Sigmoid colon (tissue), 7 donors: ENCODE results near the gene GZMB. TPM values are rescaled to one million over a fixed set of nuclear protein-coding genes. Genes with fewer than 3 reads are reported as not detected.
"Not testable (repeated sequence)": the region's sequence is repeated elsewhere in the genome, so short reads cannot be mapped to it uniquely, and the experiment has no call there.

Experiments
- DNase-seq: peaks from one replicate; pipeline ENCODE4 v3.0.0-alpha.2; 2019
- H3K27ac ChIP-seq, 4 donors: fragments of 200-600 bp; sonication (generic); one replicate each; pipeline ENCODE4 v1.5.1; 2016 to 2019; ENCODE audit warnings: mild to moderate bottlenecking in 1 of 4
- H3K27me3 ChIP-seq, 3 donors: fragments of 200-600 bp; sonication (generic); one replicate each; pipeline ENCODE4 v1.5.1; 2019; ENCODE audit warnings: mild to moderate bottlenecking in 1 of 3
- H3K36me3 ChIP-seq, 4 donors: fragments of 200-600 bp; sonication (generic); one replicate each; pipeline ENCODE4 v1.5.1; 2016 to 2019
- H3K4me1 ChIP-seq, 4 donors: fragments of 200-600 bp; sonication (generic); one replicate each; pipeline ENCODE4 v1.5.1; 2017 to 2019
- H3K4me3 ChIP-seq, 4 donors: fragments of 200-600 bp; sonication (generic); one replicate each; pipeline ENCODE4 v1.5.1; 2017 to 2019; ENCODE audit warnings: mild to moderate bottlenecking in 2 of 4, moderate library complexity in 1 of 4
- H3K9me3 ChIP-seq, 4 donors: fragments of 200-600 bp in 3 of 4; sonication (generic) in 3 of 4; one replicate each; pipeline versions ENCODE4 v1.5.1 to v1.6.1; 2013 to 2019
- CTCF ChIP-seq, 4 experiments: fragments of 450-650 bp in 3 of 4; fragments of 200-600 bp in 1 of 4; IDR thresholded peaks; one replicate each; pipeline ENCODE4 v1.5.1; 2016 to 2019; ENCODE audit warnings: antibody characterized with exemption in 4 of 4, mild to moderate bottlenecking in 3 of 4, moderate library complexity in 2 of 4
- EP300 ChIP-seq, 4 donors: sonication (generic); formaldehyde crosslinking; IDR thresholded peaks; one replicate each; pipeline ENCODE4 v1.6.1; 2017; ENCODE audit warnings: antibody characterized with exemption in 4 of 4
- POLR2A ChIP-seq, 2 donors: fragments of 450-650 bp; IDR thresholded peaks; one replicate each; pipeline ENCODE4 v1.6.1; 2016; ENCODE audit warnings: antibody characterized with exemption in 2 of 2, mild to moderate bottlenecking in 2 of 2, moderate library complexity in 2 of 2
- POLR2AphosphoS5 ChIP-seq, 4 donors: sonication (generic); formaldehyde crosslinking; IDR thresholded peaks; one replicate each; pipeline ENCODE4 v1.6.1; 2017; ENCODE audit warnings: antibody characterized with exemption in 4 of 4
- WGBS, 2 donors: extraction: QIAGEN DNeasy Blood & Tissue Kit; methylation state at CpG; one replicate each; pipeline ENCODE4 v1.1.7; 2013; 5-methylcytosine and 5-hydroxymethylcytosine counted together
- intact Hi-C: fragments of 100-400 bp; cut with DNase I; formaldehyde crosslinking; loops from one replicate; pipeline ENCODE4 v1.15.1; 2023
- polyA plus RNA-seq, 3 donors: library from polyadenylated mRNA; stranded (reverse); fragments of 200-250 nt; gene quantifications; one replicate each; pipeline ENCODE4 v1.2.3, GENCODE V29; 2013
- total RNA-seq, 4 donors: library from RNA; depleted of rRNA; stranded (reverse); fragments of >200 nt; gene quantifications; one replicate each; pipeline ENCODE4 v1.1.0, GENCODE V29; 2016
- donor health status: healthy with polysubstance abuse.
- donor health status: Bipolar disorder and iron deficiency.
- donor health status: healthy.

Gene GZMB
- total and polyA plus RNA-seq, 7 donors: 1.5 to 8.0 (median 3.2) TPM; not detected in 4

GRCh38 chr14:24659916-24660570 lies 26.1 kb upstream of the GZMB start:
- Histone ChIP-seq H3K27ac (no peak overlapping the region), H3K9me3 (no peaks in the 10 kb centered on the region), H3K4me1 (no peaks in the 10 kb centered on the region), H3K36me3 (no peaks in the 10 kb centered on the region), H3K27me3 (no peaks in the 10 kb centered on the region), H3K4me3 (no peak overlapping the region)
- DNase-seq: no peak
- WGBS, 2 donors: 57 to 58% methylated on average over 9 of the region's 9 CpGs
- TF ChIP-seq POLR2A (IDR thresholded peaks at IDR 0.05): no peak
- no peak for TF ChIP-seq CTCF (IDR thresholded peaks at IDR 0.05)
- TF ChIP-seq EP300 (IDR thresholded peaks at IDR 0.05): no peak
- no peak for TF ChIP-seq POLR2AphosphoS5 (IDR thresholded peaks at IDR 0.05)
- intact Hi-C loops: no loop called here

GRCh38 chr14:24648361-24648760 lies 14.4 kb upstream of the GZMB start:
- H3K4me1 ChIP-seq, H3K27me3 ChIP-seq, H3K27ac ChIP-seq, H3K36me3 ChIP-seq, H3K9me3 ChIP-seq, intact Hi-C loops, DNase-seq, H3K4me3 ChIP-seq: not testable (repeated sequence)
- WGBS, 2 donors: 59 to 69% methylated on average over 1 of the region's 1 CpG

GRCh38 chr14:24639905-24640304 lies 5.9 kb upstream of the GZMB start:
- Histone ChIP-seq H3K27me3 (no peaks in the 10 kb centered on the region), H3K36me3 (no peaks in the 10 kb centered on the region), H3K9me3 (no peaks in the 10 kb centered on the region), H3K4me1 (no peaks in the 10 kb centered on the region), H3K27ac (no peak overlapping the region), H3K4me3 (no peak overlapping the region)
- whole genome bisulfite sequencing, 2 donors: 60 to 77% methylated on average over 3 of the region's 3 CpGs
- intact Hi-C loops: no loop called here
- TF ChIP-seq POLR2AphosphoS5 (IDR thresholded peaks at IDR 0.05) (no peak), EP300 (IDR thresholded peaks at IDR 0.05) (no peak), CTCF (IDR thresholded peaks at IDR 0.05) (no peak), POLR2A (IDR thresholded peaks at IDR 0.05) (no peak)
- DNase-seq: no peak

- no peaks in the 10 kb centered on the region for H3K4me1 ChIP-seq
- WGBS, 2 donors: 83 to 90% methylated on average over 3 of the region's 3 CpGs
- no peaks in the 10 kb centered on the region for H3K36me3 ChIP-seq
- no peak overlapping the region for H3K27ac ChIP-seq
- intact Hi-C loops: no loop called here
- H3K9me3 ChIP-seq: no peaks in the 10 kb centered on the region
- DNase-seq: no peak
- no peak overlapping the region for H3K4me3 ChIP-seq
- no peaks in the 10 kb centered on the region for H3K27me3 ChIP-seq
- no peak for TF ChIP-seq POLR2A (IDR thresholded peaks at IDR 0.05)
- TF ChIP-seq EP300 (IDR thresholded peaks at IDR 0.05): no peak
- TF ChIP-seq POLR2AphosphoS5 (IDR thresholded peaks at IDR 0.05): no peak
Measured at GRCh38 chr14:24639270-24639669, 5.3 kb upstream of the GZMB start.

GRCh38 chr14:24633353-24633752 lies 637 bp downstream of the GZMB start:
- H3K27me3 ChIP-seq: no peaks in the 10 kb centered on the region
- DNase-seq: no peak
- no peak overlapping the region for H3K27ac ChIP-seq
- no peak for TF ChIP-seq CTCF (IDR thresholded peaks at IDR 0.05)
- TF ChIP-seq POLR2A (IDR thresholded peaks at IDR 0.05): no peak
- TF ChIP-seq EP300 (IDR thresholded peaks at IDR 0.05): no peak
- TF ChIP-seq POLR2AphosphoS5 (IDR thresholded peaks at IDR 0.05): no peak
- no peaks in the 10 kb centered on the region for H3K9me3 ChIP-seq
- 91 to 95% methylated on average over 1 of the region's 1 CpG for WGBS, 2 donors
- no peaks in the 10 kb centered on the region for H3K4me1 ChIP-seq
- H3K36me3 ChIP-seq: no peaks in the 10 kb centered on the region
- intact Hi-C loops: no loop called here
- no peak overlapping the region for H3K4me3 ChIP-seq

- TF ChIP-seq POLR2AphosphoS5 (IDR thresholded peaks at IDR 0.05): no peak
- no peak for TF ChIP-seq CTCF (IDR thresholded peaks at IDR 0.05)
- TF ChIP-seq POLR2A (IDR thresholded peaks at IDR 0.05): no peak
- TF ChIP-seq EP300 (IDR thresholded peaks at IDR 0.05): no peak
- Histone ChIP-seq H3K9me3 (no peaks in the 10 kb centered on the region), H3K36me3 (no peaks in the 10 kb centered on the region), H3K27ac (no peak overlapping the region), H3K4me3 (no peak overlapping the region), H3K4me1 (no peaks in the 10 kb centered on the region), H3K27me3 (no peaks in the 10 kb centered on the region)
- intact Hi-C loops: no loop called here
- DNase-seq: no peak
- WGBS, 2 donors: 32 to 47% methylated on average over 6 of the region's 6 CpGs
Measured at GRCh38 chr14:24632761-24633160, 1.2 kb downstream of the GZMB start.
